T1000 (cell line): ENCODE measurements around the gene PDF.
"Not testable (repeated sequence)": the region's sequence is repeated elsewhere in the genome, so short reads cannot be mapped to it uniquely, and the experiment has no call there.

Experiments
- DNase-seq: peaks from one replicate; lab custom pipeline; 2025; ENCODE audit warnings: mixed read lengths; lab: John Stamatoyannopoulos, UW

PDF gene

DNA sequence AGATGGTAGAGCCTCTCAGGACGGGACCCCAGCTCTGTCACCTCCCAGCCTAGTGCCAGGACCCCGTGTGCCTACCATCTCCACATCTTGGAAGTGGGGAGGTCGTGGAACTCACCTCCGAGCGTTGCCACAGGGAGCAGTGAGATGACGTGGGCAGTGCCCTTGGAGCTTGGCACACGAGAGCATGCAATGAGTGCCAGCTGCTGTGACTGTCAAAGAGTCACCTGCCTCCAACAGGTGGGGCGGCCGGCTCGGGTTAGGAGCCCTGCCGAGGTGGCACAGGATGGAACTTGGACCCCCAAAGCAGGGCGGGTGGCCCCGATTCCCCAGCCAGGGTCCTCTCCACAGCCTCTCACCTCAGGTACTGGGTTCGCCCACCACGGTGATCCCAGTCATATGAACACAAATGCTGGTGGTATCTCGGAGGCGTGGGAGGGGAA, 13.8 kb downstream of the PDF start:
- no peak for DNase-seq

DNA sequence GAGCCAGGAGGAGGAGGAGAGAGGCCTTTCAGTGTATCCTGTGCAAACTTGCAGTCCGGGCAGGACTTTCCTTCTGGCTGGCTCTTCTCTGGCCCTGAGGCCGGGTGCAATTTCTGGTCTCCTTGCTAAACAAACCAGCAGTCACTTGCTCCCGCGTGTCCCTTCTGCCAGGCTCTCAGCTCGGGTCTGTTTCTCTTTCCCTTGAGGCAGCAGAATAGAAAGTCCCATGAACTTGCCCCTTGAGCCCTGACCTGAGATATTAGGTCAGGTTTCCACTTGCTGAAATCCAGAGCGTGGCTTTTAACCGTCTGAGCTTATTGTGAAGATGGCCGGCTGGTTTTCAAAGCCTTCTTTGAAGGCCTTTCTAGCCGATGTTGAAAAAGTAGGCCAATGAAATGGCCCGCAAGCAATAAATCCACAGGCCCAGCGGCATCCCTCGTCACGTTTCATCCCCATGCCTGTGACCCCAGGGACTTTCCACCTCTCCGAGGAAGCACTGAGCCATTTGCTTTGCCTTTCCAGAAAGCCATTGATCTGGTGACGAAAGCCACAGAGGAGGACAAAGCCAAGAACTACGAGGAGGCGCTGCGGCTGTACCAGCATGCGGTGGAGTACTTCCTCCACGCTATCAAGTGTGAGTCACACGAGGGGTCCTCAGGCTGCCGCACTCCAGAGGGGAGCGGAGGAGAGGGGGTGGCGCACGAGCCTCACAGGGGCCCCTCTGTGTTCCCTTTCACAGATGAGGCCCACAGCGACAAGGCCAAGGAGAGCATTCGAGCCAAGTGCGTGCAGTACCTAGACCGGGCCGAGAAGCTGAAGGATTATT, 14.7 kb downstream of the PDF start:
- no peak for DNase-seq

DNA sequence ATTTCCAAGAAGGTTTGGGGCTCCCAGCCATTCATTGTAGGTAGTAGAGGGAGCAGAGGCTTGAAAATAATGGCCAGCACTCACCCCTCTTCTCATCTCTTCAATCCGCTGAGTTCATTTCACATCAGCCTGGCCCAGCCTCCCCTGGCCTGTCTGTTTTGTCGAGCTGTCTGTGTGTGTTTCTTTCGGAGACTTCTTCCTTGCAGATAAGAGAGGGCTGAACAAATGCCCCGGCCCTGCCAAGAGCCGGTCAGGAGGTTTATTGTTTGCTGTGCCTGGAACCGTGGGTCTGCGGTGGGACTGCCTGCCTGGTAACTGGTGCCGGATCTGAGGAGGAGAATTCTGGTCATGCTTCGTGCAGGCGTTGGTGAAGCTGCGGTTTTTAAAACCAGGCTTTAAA, 15.9 kb downstream of the PDF start:
- DNase-seq, result no peak

DNA sequence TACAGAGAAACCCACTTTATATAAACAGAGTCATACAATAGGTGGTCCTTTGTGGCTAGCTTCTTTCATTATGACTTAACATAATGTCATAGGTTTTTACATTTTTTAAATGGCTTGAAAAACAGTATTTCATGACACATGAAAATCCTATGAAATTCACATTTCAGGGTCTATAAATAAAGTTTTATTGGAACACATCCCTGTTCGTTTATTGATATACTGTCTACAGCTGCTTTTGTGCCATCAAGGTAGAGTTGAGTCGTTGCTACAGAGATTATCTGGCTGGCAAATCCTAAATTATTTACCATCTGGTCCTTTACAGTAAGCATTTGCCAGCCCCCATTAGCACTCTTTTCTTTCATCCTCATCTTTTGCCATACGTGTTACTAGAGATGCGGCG, 16.9 kb downstream of the PDF start:
- DNase-seq, result no peak

DNA sequence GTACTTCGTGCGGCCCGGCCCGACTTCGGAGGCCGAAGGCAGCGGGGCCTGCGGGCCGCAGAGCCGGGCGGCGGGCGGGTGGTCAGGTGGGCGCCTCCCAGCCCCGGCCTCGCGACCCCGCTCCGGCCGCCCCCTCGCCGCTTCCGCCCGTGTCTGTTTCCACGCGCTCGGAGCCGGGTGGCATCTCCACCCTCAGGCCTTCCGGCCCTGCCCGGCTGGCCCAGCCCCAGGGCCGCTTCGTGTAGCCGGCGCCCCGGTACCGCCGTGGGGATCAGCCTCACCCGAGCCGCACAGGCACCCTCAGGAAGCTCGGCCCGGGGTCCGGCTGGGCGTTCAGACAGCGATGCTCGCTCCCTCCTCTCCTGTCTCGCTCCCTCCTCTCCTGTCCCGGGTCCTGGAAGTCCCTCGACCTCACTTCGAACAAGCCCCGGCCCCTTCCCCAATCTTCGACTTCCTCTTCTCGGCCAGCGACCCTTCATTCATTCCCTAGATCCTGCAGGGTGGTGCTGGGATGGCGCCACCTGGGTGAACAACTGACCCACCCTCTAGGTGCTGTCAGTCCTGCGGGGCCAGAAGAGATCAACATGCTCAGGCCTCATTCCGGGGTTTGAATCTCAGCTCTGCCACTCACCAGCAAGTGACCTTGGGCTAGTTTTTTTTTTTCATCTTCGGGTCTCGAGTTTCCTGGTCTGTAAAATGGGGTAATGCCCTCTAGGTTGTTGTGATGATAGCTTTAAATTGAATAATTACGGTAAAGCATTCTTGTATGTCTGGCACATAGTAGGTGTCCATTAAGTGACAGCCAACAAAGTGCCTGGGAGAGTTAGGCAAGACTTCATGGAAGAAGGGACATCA, 18.6 kb downstream of the PDF start:
- no peak for DNase-seq

DNA sequence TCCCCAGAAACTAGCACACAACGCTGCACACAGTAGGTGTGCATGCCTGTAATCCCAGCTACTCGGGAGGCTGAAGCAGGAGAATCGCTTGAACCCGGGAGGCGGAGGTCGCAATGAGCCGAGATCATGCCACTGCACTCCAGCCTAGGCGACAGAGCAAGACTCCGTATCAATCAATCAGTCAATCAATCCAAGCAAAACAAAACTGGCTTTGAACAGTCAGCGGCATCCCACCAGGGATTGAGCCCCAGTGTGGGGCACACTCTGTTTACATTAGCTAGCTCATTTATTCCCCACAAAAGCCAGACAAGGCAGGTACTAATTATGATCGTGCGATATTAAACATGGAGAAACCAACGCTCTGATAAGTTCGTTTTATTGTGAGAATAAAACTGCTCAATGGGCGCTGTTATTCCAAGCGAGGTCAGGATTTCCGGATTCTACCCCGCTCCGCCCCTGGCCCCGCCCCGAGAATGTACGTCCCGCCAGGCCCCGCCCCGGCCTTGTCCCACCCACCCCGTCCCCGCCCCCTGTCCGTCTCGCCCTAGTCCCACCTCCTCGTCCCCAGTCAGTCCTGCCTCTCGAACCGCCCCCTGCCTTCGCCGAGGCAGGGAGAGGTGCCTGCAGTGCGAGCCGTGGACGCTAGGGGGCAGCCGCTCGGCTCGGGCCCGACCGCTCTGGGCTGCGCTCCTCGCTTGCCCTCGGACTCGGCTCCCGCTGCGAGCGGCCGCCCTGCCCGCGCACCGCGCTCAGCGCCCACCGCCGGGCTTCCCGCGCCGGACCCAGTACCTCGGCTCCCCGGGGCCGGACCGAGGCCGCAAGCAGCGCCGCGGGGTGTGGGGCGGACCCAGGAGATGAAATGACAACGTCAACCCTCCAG, 19.5 kb downstream of the PDF start, which contains the start of gene VPS4A:
Gene VPS4A (plus strand): TSS at position 698 of the 880 bp plus-strand sequence. CDS start 162 bp downstream, at position 860.
- peak; percentile 93 for DNase-seq

DNA sequence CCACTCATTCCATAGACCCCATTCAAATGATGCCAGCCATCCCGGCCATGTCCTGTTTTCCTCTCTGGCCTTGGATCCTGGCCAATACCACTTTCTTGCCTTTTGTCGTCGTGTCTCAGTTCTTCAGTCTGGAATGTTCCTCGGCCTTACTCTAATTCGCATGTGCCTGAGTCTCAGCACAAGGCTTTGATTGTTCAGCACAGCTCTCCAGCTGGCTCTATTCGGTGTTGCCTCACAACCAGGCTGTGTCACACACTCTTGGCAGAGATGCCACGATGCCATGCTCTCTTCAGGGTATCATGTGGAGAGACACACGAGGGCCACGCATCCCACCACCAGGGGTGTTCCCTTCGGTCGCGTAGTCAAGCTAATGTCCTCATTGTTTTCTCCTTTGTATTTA, 21.1 kb downstream of the PDF start:
- no peak for DNase-seq

DNA sequence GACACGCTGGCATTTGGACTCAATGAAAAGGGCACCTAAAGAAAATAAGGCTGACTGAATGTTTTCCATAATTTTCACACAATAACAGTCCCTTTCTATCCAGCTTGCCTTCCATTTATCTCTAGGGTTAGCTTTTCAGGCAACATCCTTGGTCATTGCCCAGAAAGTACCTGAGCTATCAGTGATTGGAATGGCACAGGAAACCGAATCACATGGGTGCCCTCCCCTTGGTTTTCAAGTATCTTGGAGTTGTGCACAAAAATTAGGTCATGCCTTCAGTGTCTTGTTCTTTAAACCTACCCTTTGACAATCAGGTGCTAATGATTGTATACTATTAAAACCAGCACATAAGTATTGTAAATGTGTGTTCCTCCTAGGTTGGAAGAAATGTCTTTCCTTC, 22.5 kb downstream of the PDF start:
- DNase-seq, result no peak

DNA sequence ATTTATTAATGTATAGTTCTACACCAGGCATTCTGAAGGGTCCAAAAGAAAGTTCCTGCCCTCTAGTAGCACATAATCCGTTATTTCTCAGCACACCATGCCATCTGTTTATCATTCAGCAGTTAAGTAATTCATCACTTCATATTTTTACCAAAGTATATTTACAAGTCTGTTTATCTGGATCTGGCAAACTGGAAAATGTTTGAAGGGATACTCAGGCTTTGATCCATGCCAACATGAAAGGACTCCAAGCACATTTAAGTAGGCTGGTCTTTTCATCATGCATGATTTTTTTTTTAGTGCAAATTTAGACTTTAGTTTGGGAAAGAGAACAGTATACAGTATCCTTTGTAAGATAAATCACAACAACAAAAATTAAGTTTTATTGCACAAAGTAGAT, 23.3 kb downstream of the PDF start:
- DNase-seq, result no peak

DNA sequence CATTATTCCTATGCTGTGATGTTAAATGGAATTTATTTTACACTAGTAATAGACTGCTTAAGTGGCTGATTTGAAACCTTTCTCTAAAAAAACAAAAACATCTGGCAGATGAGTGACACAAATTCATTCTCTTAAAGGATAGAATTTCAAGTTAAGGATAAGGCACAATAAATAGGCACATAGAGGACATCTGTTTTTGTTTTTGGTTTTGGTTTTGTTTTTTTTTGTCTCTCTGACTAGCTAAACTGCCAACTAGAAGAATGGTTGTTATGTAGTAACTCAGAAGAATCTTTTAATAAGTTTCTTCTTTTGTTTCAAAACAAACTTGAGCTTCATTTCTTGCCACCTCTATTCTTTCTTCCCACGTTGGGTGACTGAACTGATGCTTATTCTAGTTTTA, 24.4 kb downstream of the PDF start:
- DNase-seq, result no peak

DNA sequence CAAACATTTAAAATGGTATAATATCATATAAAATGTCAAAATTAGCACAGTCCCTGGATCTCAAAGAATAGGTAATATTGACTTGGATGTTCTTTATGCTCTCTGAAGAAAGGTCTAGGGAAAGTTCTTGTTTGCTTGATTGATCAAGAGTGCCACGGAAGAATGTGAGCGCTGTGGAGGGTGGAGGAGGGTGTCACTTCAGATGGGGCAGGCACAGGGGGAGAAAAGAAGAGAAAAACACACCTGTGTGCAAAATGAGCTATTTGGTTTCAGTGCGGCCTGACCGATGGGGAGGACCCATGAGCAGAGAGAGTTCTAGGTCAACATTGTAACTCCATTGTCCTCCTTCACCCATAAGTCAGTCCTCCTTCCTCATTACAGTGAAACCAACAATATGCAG, 28.1 kb downstream of the PDF start:
- no peak for DNase-seq

DNA sequence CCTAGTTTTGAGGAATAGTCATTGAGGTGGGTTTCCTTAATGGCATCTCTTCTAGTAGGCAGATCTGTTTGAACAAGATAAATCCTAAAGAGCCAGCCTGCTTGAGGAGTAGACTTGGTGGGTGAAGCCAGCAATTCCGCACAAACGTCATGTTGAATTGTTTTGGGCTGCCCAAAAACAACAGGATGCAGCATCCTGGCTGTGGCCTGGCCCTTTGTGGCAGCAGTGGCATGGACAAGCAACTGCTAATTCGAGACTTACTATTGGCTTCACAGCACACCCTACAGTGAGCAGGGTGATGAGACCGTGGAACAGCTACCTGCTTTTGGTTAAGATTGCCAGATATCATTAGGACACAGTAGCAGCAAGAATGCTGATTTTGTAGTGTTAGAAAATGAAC, 28.5 kb downstream of the PDF start:
- no peak for DNase-seq

DNA sequence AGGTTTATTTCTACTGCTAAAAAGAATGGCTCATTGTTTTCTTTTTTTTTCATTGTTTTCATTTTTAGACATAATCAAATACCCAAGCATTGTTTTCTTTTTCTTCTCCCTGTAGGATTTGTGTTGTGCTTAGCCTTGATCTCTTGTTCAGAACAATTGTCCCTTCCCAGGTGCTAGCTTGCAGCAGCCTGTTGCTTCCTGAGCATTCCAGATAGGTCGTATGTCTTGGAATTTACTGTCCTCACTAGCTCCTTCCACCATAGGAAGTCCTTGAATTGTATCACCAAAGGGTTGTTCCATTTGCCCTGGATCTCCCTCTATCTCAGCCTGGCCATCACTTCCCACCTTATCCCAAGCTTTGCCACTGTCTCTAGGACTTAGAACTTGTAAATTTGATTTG, 29.2 kb downstream of the PDF start:
- no peak for DNase-seq

DNA sequence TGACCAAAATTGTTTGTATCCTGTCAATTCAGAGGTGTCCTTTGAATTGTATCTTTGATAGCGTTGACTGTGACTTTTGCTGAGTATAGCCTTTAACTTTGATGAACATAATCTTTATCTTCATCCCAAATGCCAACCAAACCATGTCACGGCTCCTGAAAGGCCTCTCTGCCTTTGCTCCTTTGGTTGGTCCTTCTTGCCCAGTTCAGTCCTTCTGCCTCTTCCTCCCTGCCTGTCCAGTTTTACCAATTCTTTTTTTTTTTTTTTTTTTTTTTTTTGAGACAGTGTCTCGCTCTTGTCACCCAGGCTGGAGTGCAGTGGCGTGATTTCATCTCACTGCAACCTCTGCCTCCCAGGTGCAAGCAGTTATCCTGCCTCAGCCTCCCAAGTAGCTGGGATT, 32.1 kb downstream of the PDF start:
- DNase-seq, result no peak

DNA sequence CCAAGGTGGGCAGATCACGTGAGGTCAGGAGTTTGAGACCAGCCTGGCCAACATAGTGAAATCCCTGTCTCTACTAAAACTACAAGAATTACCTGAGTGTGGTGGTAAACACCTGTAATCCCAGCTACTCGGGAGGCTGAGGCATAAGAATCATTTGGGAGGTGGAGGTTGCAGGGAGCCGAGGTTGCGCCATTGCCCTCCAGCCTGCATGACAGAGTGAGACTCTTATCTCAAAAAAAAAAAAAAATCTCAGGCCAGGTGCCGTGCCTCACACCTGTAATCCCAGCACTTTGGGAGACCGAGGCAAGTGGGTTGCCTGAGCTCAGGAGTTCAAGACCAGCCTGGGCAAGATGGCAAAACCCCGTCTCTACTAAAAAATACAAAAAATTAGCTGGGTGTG, 33.6 kb downstream of the PDF start:
- DNase-seq, result not testable (repeated sequence)

DNA sequence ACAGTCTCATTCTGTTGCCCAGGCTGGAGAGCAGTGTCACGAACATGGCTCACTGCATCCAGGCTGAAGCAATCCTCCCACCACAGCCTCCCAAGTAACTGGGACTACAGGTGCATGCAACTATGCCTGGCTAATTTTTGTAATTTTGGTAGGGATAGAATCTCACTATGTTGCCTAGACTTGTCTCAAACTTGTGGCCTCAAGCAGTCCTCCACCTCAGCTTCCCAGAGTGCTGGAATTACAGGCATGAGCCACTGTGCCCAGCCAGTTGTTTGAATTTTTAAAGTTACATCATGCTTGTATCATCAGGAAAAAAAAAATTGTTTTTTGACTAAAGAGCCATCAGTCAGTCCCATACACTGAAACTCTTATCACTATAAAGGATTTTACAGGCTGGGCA, 36.3 kb downstream of the PDF start:
- no peak for DNase-seq

DNA sequence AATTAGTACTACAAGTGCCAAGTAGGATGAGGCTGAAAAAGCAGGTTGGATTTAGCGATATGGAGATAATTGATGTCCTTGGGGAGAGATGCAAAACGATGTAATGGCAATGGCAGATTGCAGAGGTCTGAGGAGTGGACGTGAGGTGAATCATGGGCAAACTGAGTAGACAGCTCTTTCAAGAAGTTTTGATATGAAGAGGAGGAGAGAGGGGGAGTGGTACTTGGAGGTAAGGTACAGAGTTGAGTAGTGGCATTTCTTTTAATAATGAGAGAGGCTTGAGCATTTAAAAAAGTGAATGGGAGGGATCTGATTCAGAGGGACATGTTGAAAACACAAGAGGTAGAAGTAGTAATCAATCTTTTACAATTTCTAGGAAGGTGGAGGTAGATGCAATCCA, 37.0 kb downstream of the PDF start:
- DNase-seq, result no peak

DNA sequence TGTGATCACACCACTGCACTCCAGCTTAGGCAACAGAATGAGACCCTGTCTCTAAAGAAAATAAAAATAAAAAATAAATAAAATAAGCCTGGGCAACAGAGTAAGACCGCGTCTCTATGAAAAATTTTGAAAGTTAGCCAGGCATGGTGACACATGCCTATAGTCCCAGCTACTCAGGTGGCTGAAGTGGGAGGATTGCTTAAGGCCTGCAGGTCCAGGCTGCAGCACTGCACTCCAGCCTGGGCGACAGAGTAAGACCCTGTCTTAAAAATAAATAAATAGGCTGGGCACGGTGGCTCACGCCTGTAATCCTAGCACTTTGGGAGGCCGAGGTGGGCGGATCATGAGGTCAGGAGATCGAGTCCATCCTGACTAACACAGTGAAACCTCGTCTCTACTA, 38.7 kb downstream of the PDF start:
- not testable (repeated sequence) for DNase-seq

DNA sequence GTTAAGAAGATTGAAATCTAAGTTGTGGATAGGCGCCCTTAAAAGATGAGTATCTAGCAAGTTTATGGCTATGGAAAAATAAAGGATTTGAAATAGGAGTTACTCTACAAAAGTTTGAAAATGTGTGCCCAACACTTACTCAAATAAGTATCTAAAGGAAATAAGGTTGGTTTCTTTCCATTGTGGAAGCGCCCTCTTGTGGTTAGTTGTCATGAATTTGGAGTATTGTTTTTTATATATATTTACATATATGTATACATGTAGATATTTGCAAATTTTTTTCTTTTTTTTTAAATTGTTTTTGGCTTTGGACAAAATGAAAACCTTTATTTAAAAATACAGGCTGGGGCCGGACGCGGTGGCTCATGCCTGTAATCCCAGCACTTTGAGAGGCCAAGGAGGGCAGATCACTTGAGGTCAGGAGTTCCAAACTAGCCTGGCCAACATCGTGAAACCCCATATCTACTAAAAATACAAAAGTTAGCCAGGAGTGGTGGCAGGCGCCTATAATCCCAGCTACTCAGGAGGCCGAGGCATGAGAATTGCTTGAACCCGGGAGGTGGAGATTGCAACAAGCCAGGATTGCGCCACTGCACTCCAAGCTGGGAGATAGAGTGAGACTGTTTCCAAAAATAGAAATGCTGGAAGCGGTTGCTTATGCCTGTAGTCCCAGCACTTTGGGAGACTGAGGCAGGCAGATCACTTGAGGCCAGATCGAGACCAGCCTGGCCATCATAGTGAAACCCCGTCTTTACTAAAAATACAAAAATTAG, 43.3 kb downstream of the PDF start:
- no peak for DNase-seq

DNA sequence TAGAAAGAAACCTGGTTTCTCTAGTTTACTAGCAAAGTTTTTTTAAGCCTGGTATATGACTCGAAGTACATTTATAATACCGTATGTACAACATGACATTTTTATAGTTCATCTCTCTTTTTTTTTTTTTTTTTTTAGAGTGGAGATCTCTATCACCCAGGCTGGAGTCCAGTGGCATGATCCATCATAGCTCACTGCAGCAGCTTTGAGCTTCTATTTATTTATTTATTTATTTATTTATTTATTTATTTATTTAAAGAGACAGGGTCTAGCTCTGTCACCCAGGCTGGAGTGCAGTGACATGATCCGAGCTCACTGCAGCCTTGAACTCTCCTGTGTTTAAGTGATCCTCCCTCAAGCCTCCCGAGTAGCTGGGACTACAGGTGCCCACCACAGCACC, 45.1 kb downstream of the PDF start:
- DNase-seq, result no peak

DNA sequence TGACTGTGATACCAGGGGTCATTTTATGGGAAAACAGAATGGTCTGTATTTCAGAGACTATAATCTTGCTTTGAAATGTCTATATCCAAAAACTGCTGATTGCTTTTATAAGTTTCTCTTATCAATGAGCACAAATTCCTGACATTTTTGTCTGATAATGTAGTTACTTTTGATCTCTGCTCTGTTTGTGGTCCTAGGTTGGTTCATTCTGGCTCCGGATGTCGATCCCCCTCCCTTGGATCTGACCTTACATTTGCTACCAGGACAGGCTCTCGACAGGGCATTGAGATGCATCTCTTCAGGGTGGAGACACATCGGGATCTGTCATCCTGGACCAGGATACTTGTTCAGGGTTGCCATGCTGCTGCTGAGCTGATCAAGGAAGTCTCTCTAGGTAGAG, 46.5 kb downstream of the PDF start:
- DNase-seq, result no peak
